EL (cell line): Measurements from ENCODE around the gene SHB.

Experiments
- DNase-seq: peaks from one replicate; pipeline ENCODE4 v3.0.0-alpha.2; 2016

Gene SHB

DNA sequence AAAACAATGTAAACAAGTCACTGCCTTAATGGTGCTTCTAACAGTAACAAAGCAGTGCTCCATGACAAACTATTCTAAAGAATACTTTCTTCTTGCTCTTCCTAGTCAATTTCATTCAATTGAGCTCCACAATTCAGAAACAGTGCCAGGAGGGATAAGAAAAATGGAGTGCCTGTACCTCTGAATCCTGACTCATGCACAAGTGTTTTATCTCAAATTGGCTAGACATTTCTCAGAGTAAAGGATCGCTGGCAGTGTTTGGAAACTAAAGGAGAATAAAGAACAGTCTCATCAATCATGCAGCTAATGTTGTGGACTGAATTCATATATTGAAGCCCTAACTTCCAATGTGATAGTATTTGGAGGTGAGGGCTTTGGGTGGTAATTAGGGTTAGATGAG is 192.7 kb downstream of the SHB start:
- DNase-seq = no peak

DNA sequence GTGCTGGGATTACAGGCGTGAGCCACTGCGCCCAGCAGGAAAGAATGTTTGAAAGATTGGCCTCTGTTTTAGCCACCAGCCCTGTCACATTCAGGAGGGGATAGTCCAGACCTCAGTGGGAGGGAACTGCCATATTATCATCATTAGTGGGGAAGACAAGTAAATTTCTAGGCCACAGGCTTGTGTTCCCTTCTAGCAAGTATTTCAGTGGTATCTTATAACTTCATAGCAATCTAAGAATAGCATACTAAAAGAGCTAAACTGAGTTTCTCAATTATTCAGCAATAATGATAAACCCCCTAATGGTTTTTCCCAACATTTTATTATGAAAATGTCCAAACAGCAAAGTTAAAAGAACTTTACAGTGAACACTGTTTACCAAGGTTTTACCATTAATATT is 195.1 kb downstream of the SHB start:
- no peak for DNase-seq

DNA sequence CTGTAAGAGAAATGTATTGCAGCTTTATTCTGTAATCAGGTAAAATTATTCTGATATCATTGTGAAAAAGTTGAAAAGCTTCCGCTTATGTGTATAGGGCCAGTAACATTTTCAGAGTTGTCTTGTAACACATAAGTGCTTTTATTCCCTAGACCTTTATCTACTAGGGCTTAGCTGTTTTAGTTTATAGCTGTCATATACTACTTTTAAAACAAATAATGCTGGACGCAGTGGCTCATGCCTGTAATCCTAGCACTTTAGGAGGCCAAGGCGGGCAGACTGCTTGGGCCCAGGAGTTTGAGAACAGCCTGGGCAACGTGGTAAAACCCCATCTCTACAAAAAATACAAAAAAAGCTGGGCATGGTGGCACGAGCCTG is 198.2 kb downstream of the SHB start:
- no peak for DNase-seq

DNA sequence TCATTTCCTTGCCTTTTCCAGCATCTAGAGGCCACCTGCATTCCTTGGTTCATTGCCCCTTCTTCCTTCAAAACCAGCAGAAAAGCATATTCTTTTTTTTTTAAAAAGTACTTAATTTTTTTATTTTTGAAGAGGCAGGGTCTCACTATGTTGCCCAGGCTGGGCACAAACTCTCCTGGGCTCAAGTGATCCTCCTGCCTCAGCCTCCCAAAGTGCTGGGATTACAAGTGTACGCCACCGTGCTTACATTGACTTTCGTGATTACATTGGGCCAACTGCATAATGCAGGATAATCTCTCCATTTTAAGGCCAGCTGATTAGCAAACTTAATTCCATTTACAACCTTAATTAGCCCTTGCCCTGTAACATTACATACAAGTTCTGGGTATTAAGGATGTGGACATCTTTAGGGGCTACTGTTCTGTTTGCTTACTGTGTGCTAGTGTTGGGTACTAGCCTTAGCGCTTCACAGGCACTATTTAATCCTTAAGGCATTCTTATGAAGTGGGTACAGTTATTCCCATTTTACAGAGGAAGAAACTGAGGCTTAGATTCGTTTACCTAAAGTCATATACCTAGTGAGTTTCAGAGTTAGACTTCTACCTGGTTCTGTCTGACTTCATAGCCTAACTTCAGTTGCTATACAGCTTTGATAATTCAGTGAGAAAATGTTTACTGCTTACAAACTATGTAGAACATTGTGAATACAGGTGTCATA is 198.8 kb downstream of the SHB start:
- DNase-seq = no peak
